Measurements from ENCODE around the gene OR9Q2. TPM values are rescaled to one million over a fixed set of nuclear protein-coding genes. Genes with fewer than 3 reads are reported as not detected.

The OR9Q2 gene
- polyA plus RNA-seq, 1 of the 3 experiments (the other 2 are of a cell fraction): not detected

- Histone ChIP-seq H3F3A (replicated peaks; ENCODE audit: insufficient read depth) (no peaks in the 10 kb centered on the region), H3K36me3 (replicated peaks in 1 of 2; ENCODE audit: control insufficient read depth in 1 of 2, insufficient read depth in 2 of 2, low read length in 1 of 2) (no peaks in the 10 kb centered on the region), H3K9me3 (no peaks in the 10 kb centered on the region), H3K4me3 (ENCODE audit: low read depth in 2 of 2, low read length in 1 of 2) (no peak overlapping the region), H3K4me1 (ENCODE audit: control insufficient read depth in 1 of 2, insufficient read depth in 2 of 2, low read depth in 1 of 2, low read length in 1 of 2) (no peaks in the 10 kb centered on the region), H3K9me2 (peaks cover 3% of the 10 kb centered on the region; the same call in 1 of the 2 replicates), H4K20me1 (ENCODE audit: insufficient read depth) (no peaks in the 10 kb centered on the region), H3K27ac (ENCODE audit: low read depth in 2 of 2, low read length in 1 of 2) (no peak overlapping the region), H3K79me2 (ENCODE audit: insufficient read depth) (no peaks in the 10 kb centered on the region), H3K27me3 (ENCODE audit: insufficient read depth) (no peaks in the 10 kb centered on the region), H3K9ac (no peak overlapping the region), H2AFZ (ENCODE audit: low read depth) (no peak overlapping the region), H3K4me2 (no peak overlapping the region)
- DNase-seq: no peak
- 7% methylated on average over 2 of the region's 2 CpGs for WGBS (ENCODE audit: low lambda C conversion rate)
- CTCF ChIA-PET: no interaction called here
- TF ChIP-seq NRF1 (IDR thresholded peaks at IDR 0.05; ENCODE audit: low read depth, low read length): no peak
- no peak for TF ChIP-seq MAX (IDR thresholded peaks at IDR 0.05; ENCODE audit: low read depth)
- no peak for TF ChIP-seq TEAD4 (IDR thresholded peaks at IDR 0.05; ENCODE audit: borderline replicate concordance, insufficient read depth)
- TF ChIP-seq MEF2A (IDR thresholded peaks at IDR 0.05; ENCODE audit: borderline replicate concordance, low read depth): no peak
- TF ChIP-seq MXI1 (IDR thresholded peaks at IDR 0.05; ENCODE audit: low read depth, low read length): no peak
- no peak for TF ChIP-seq EZH2phosphoT487 (IDR thresholded peaks at IDR 0.05; ENCODE audit: borderline replicate concordance, low read depth)
- TF ChIP-seq EP300 (IDR thresholded peaks at IDR 0.05; ENCODE audit: borderline replicate concordance in 1 of 2, low read depth in 1 of 2, low read length in 1 of 2): no peak
- no peak for TF ChIP-seq FOXM1 (IDR thresholded peaks at IDR 0.05; ENCODE audit: low read depth)
- TF ChIP-seq JUND (IDR thresholded peaks at IDR 0.05): no peak
- TF ChIP-seq GABPA (IDR thresholded peaks at IDR 0.05; ENCODE audit: low read depth): no peak
- no peak for TF ChIP-seq USF1 (IDR thresholded peaks at IDR 0.05; ENCODE audit: borderline replicate concordance, low read depth)
- TF ChIP-seq USF2 (IDR thresholded peaks at IDR 0.05; ENCODE audit: borderline replicate concordance, low read depth, low read length): no peak
- POLR2A ChIA-PET: no interaction called here
These were observed 7.1 kb downstream of the OR9Q2 start for GRCh38 chr11:58195939-58196338.

- no peaks in the 10 kb centered on the region for H3K79me2 ChIP-seq (ENCODE audit: insufficient read depth)
- ChIA-PET CTCF (no interaction called here), POLR2A (no interaction called here)
- WGBS (ENCODE audit: low lambda C conversion rate): 0% methylated on average over 1 of the region's 1 CpG
- no peaks in the 10 kb centered on the region for H4K20me1 ChIP-seq (ENCODE audit: insufficient read depth)
- TF ChIP-seq MAX (IDR thresholded peaks at IDR 0.05; ENCODE audit: low read depth) (no peak), GATA2 (CRISPR knock-in tag; IDR thresholded peaks at IDR 0.05) (no peak), CTCF (IDR thresholded peaks at IDR 0.05) (no peak), PBX3 (IDR thresholded peaks at IDR 0.05) (no peak), TCF12 (IDR thresholded peaks at IDR 0.05) (no peak), GABPA (IDR thresholded peaks at IDR 0.05; ENCODE audit: low read depth) (no peak)
- H3K9ac ChIP-seq: no peak overlapping the region
- H3K4me1 ChIP-seq (ENCODE audit: control insufficient read depth in 1 of 2, insufficient read depth in 2 of 2, low read depth in 1 of 2, low read length in 1 of 2): no peaks in the 10 kb centered on the region
- peaks cover 3% of the 10 kb centered on the region; the same call in 1 of the 2 replicates for H3K9me2 ChIP-seq
- H3K27ac ChIP-seq (ENCODE audit: low read depth in 2 of 2, low read length in 1 of 2): no peak overlapping the region
- H3F3A ChIP-seq (replicated peaks; ENCODE audit: insufficient read depth): no peaks in the 10 kb centered on the region
- H3K27me3 ChIP-seq (ENCODE audit: insufficient read depth): no peaks in the 10 kb centered on the region
- no peak overlapping the region for H2AFZ ChIP-seq (ENCODE audit: low read depth)
- H3K4me3 ChIP-seq (ENCODE audit: low read depth in 2 of 2, low read length in 1 of 2): no peak overlapping the region
- no peaks in the 10 kb centered on the region for H3K36me3 ChIP-seq (replicated peaks in 1 of 2; ENCODE audit: control insufficient read depth in 1 of 2, insufficient read depth in 2 of 2, low read length in 1 of 2)
- DNase-seq: no peak
- no peaks in the 10 kb centered on the region for H3K9me3 ChIP-seq
- no peak overlapping the region for H3K4me2 ChIP-seq
These were observed 10.4 kb downstream of the OR9Q2 start for GRCh38 chr11:58199271-58199670.

All from SK-N-SH (cell line).